MCF 10A (cell line): ENCODE data around the gene PARD3B. TPM values are rescaled to one million over a fixed set of nuclear protein-coding genes. Genes with fewer than 3 reads are reported as not detected.

Experiments used
- BruUV-seq: library from RNA; stranded (reverse); fragments of 400-500 nt; replicated peaks from 2 replicates; lab custom pipeline; 2021; lab: Mats Ljungman, UMichigan
- CTCF ChIA-PET: fragments of 300-600 bp; sonication (Branson Sonifier 250); formaldehyde crosslinking; extraction: SDS; loops from one replicate; lab custom pipeline; 2021; ENCODE audit warnings: antibody characterized with exemption, inconsistent platforms; lab: Yijun Ruan, JAX
- POLR2A ChIA-PET: fragments of 300-600, 350-650 bp; sonication (Branson Sonifier 250); formaldehyde crosslinking; extraction: SDS; loops from one replicate; lab custom pipeline; 2020; ENCODE audit warnings: antibody characterized with exemption, inconsistent platforms; lab: Yijun Ruan, JAX
- DNase-seq: peaks from one replicate; pipeline ENCODE4 v3.0.0-alpha.2; 2018; ENCODE audit not compliant: unreplicated experiment
- H3K27ac Mint-ChIP-seq: one replicate; pipeline ENCODE4 v1.8.0; 2022; ENCODE audit warnings: mild to moderate bottlenecking, low read depth, mixed read lengths; ENCODE audit not compliant: unreplicated experiment
- H3K27me3 Mint-ChIP-seq: one replicate; pipeline ENCODE4 v1.8.0; 2022; ENCODE audit warnings: mixed read lengths; ENCODE audit not compliant: insufficient read depth, unreplicated experiment
- H3K36me3 Mint-ChIP-seq: one replicate; pipeline ENCODE4 v1.8.0; 2022; ENCODE audit warnings: mild to moderate bottlenecking, moderate library complexity, mixed read lengths; ENCODE audit not compliant: insufficient read depth, unreplicated experiment
- H3K4me1 Mint-ChIP-seq: one replicate; pipeline ENCODE4 v1.8.0; 2022; ENCODE audit warnings: mixed read lengths; ENCODE audit not compliant: insufficient read depth, unreplicated experiment
- H3K4me3 Mint-ChIP-seq: one replicate; pipeline ENCODE4 v1.8.0; 2022; ENCODE audit warnings: mild to moderate bottlenecking, moderate library complexity, mixed read lengths; ENCODE audit not compliant: unreplicated experiment
- H3K9me3 Mint-ChIP-seq: one replicate; pipeline ENCODE4 v1.8.0; 2022; ENCODE audit warnings: mixed read lengths; ENCODE audit not compliant: unreplicated experiment
- intact Hi-C: fragments of 100-400 bp; cut with micrococcal nuclease; formaldehyde crosslinking; loops from 2 replicates; pipeline ENCODE4 v1.14.1; 2022
- total RNA-seq: library from RNA; stranded (reverse); gene quantifications from 2 replicates; pipeline ENCODE4 v1.2.3, GENCODE V29; 2022
- TF ChIP-seq, protein P1 (sequence below): fragments of 200-600 bp; IDR thresholded peaks from one replicate; pipeline ENCODE4 v1.8.0; 2022; ENCODE audit warnings: antibody characterized with exemption, mild to moderate bottlenecking; ENCODE audit not compliant: unreplicated experiment

Gene PARD3B
- total RNA-seq, 1 experiment from 2014 or later, result 11.6 TPM

DNA sequence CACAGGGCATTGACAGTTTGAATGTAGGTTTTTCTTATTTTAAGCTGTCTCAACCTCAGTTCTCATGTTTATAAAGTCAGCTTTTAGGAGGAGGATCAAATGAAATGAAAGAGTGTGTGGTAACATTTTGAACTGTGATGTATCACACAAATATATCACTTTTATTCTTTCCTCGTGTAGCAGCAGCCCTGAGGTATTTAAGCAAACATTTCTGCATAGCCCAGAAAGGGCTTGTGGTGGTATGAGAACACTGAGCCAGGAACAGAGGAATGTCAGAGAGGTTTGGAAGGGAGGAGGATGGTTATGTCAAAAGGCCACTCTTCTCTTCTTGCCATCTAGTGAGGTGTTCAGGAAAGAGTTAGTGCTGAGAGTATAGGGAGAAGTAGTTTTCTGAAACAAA lies 150.2 kb downstream of the PARD3B start:
- CTCF ChIA-PET, result interaction anchor here (0.6 to 2.2 kb wide), 7 partner anchors 143 to 1230 kb away, joined by 3 to 16 read pairs (median 5); partner anchors contain the start of gene PARD3B

DNA sequence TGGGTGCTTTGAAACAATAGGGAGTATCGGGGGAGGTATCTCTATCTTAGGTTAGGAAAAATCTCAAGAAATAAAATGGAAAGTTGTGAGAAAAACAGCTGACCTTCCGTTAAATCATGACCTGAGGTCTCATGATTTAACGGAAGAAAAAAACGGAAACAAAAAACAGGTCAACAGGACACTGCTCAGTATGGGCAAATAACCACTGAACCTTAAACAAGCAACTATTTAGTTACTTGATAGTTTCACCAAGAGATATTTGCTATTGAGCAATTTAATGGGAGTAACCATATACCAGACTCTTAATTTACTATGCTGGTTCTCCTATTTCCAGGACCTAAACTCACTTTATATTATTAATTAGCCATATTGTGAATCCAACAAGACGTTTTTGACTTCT lies 150.8 kb downstream of the PARD3B start:
- intact Hi-C loops, result loop anchor here (10.0 kb wide), 2 partner anchors 149 to 671 kb away; no protein-coding TSS in a partner anchor
- no peak overlapping the region for H3K27ac Mint-ChIP-seq
- BruUV-seq, result no TSS peak
- H3K27me3 Mint-ChIP-seq, result no peaks in the 10 kb centered on the region
- H3K4me3 Mint-ChIP-seq, result no peak overlapping the region
- CTCF ChIA-PET, result interaction anchor here (0.6 to 2.2 kb wide), 2 partner anchors 143 to 435 kb away, joined by 3 to 16 read pairs; no protein-coding TSS in a partner anchor
- H3K4me1 Mint-ChIP-seq, result peaks cover 4% of the 10 kb centered on the region
- H3K9me3 Mint-ChIP-seq, result no peaks in the 10 kb centered on the region
- TF ChIP-seq, protein P1, sequence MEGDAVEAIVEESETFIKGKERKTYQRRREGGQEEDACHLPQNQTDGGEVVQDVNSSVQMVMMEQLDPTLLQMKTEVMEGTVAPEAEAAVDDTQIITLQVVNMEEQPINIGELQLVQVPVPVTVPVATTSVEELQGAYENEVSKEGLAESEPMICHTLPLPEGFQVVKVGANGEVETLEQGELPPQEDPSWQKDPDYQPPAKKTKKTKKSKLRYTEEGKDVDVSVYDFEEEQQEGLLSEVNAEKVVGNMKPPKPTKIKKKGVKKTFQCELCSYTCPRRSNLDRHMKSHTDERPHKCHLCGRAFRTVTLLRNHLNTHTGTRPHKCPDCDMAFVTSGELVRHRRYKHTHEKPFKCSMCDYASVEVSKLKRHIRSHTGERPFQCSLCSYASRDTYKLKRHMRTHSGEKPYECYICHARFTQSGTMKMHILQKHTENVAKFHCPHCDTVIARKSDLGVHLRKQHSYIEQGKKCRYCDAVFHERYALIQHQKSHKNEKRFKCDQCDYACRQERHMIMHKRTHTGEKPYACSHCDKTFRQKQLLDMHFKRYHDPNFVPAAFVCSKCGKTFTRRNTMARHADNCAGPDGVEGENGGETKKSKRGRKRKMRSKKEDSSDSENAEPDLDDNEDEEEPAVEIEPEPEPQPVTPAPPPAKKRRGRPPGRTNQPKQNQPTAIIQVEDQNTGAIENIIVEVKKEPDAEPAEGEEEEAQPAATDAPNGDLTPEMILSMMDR, result no peak
- no peak for DNase-seq
- H3K36me3 Mint-ChIP-seq, result no peaks in the 10 kb centered on the region
- POLR2A ChIA-PET, result no interaction called here

More for the DNA sequence above, 150.2 kb downstream of the PARD3B start:
- Mint-ChIP-seq H3K27me3 (no peaks in the 10 kb centered on the region), H3K36me3 (no peaks in the 10 kb centered on the region), H3K27ac (no peak overlapping the region), H3K4me3 (no peak overlapping the region), H3K4me1 (peaks cover 4% of the 10 kb centered on the region), H3K9me3 (no peaks in the 10 kb centered on the region)
- no TSS peak for BruUV-seq
- POLR2A ChIA-PET, result interaction anchor here (0.7 kb wide), 1 partner anchor 645 kb away, joined by 3 read pairs; no protein-coding TSS in a partner anchor
- no peak for DNase-seq
- intact Hi-C loops, result loop anchor here (10.0 kb wide), 2 partner anchors 149 to 671 kb away; no protein-coding TSS in a partner anchor
- TF ChIP-seq, protein P1, result no peak

DNA sequence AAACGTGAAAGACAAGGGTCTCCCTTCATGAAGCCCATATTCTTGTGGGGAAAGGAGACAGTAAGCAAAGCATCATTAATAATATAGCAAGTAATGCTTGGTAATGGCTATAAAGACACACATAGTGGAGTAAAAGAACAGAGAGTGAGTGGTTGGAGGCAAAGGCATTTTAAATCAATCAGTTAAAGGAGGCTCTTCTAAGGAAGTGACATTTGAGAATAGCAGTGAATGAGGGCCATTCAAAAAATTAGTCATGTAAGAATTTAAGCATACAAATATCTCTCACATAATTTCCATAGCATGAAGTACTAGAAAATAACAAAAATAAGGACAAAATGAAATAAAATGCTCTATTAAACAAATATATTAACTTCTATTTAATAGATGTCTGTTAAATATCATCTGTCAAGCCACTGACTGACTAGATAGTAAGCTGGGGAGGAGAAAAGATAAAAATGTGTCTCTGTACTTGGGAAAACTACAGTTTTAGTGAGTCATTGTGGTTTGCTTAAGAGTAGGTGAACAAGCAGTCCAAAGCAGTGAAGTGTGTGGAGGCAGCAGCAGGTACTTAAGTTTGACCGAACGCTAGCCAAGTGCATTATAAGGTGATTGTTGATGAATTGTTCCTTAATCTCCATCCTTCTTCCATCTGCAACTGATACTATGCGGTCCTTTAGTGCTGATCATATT lies 160.1 kb downstream of the PARD3B start:
- TF ChIP-seq, protein P1, result no peak
- DNase-seq, result peak; percentile 43
- ChIA-PET POLR2A (interaction anchor here (0.8 kb wide), 1 partner anchor 977 kb away, joined by 3 read pairs; the partner anchor contains the start of gene NRP2), CTCF (interaction anchor here (0.7 kb wide), 2 partner anchors 1180 to 1199 kb away, joined by 3 read pairs; no protein-coding TSS in a partner anchor)
- intact Hi-C loops, result no loop called here
- Mint-ChIP-seq H3K27ac (no peak overlapping the region), H3K4me1 (peaks cover 5% of the 10 kb centered on the region), H3K4me3 (no peak overlapping the region), H3K36me3 (no peaks in the 10 kb centered on the region), H3K9me3 (no peaks in the 10 kb centered on the region), H3K27me3 (no peaks in the 10 kb centered on the region)
- BruUV-seq, result no TSS peak

DNA sequence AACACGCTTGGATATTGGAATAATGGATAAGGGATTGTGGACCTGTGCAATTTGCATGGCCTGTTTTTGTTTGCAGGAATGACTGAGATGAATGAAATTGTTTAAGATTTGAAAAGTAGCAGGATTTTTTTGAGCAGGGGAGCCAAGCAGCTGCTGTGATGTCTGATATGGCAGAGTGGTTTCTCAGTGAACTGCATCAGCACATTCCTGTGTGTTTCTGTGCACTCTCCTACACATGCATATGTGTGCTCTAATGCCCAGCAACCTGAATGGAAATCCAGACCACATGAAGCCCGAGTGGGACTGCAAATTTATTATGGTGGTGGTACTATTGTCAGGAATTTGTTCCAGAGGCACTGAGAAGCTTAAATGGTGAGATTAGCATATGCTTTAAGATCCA lies 161.7 kb downstream of the PARD3B start:
- Mint-ChIP-seq H3K9me3 (no peaks in the 10 kb centered on the region), H3K36me3 (no peaks in the 10 kb centered on the region), H3K27ac (no peak overlapping the region), H3K4me3 (no peak overlapping the region), H3K27me3 (no peaks in the 10 kb centered on the region), H3K4me1 (peaks cover 5% of the 10 kb centered on the region)
- TF ChIP-seq, protein P1, result no peak
- intact Hi-C loops, result no loop called here
- POLR2A ChIA-PET, result no interaction called here
- no TSS peak for BruUV-seq
- CTCF ChIA-PET, result no interaction called here
- no peak for DNase-seq
